Lower lobe of right lung (tissue), 2 donors: ENCODE results near the gene HDC. TPM values are rescaled to one million over a fixed set of nuclear protein-coding genes. Genes with fewer than 3 reads are reported as not detected.

ENCODE experiments used
- ATAC-seq, 2 donors: fragments of 200-7000 bp; cut with Tn5 transposase; one replicate each; pipeline ENCODE4 v1.9.1; 2020 to 2022; ENCODE audit warnings: mild to moderate bottlenecking in 2 of 2, moderate library complexity in 2 of 2
- DNase-seq: peaks from one replicate; pipeline ENCODE4 v3.0.0-alpha.2; 2020
- H3K27ac ChIP-seq: fragments of 200-600 bp; one replicate; pipeline ENCODE4 v1.8.0; 2022
- H3K27me3 ChIP-seq: fragments of 200-600 bp; one replicate; pipeline ENCODE4 v1.8.0; 2022; ENCODE audit warnings: low read depth
- H3K36me3 ChIP-seq: fragments of 200-600 bp; one replicate; pipeline ENCODE4 v1.8.0; 2022; ENCODE audit warnings: mild to moderate bottlenecking
- H3K4me1 ChIP-seq: fragments of 200-600 bp; one replicate; pipeline ENCODE4 v1.8.0; 2022
- H3K4me3 ChIP-seq: fragments of 200-600 bp; one replicate; pipeline ENCODE4 v1.8.0; 2022; ENCODE audit warnings: mild to moderate bottlenecking
- H3K9me3 ChIP-seq: fragments of 200-600 bp; one replicate; pipeline ENCODE4 v1.8.0; 2022
- CTCF ChIP-seq: fragments of 200-600 bp; IDR thresholded peaks from one replicate; pipeline ENCODE4 v1.8.0; 2022; ENCODE audit warnings: antibody characterized with exemption, mild to moderate bottlenecking
- intact Hi-C: fragments of 100-400 bp; cut with DNase I; formaldehyde crosslinking; loops from one replicate; pipeline ENCODE4 v1.11.0; 2022
- total RNA-seq: library from RNA; stranded (reverse); fragmentation: NEBNext Ultra II Directional; extraction: Animal tissue kit (Norgen Biotek cat#: 25700); gene quantifications from one replicate; pipeline ENCODE4 v1.2.1, GENCODE V29; 2021
- donor health status: DM: no; HTN: yes; CAD: no; lungs with severe emphysema.

Gene HDC
- total RNA-seq, 1 donor from 2014 or later: 4.8 TPM

- Histone ChIP-seq H3K27ac (no peak overlapping the region), H3K36me3 (peaks cover 6% of the 10 kb centered on the region), H3K4me1 (no peaks in the 10 kb centered on the region), H3K9me3 (no peaks in the 10 kb centered on the region), H3K4me3 (no peak overlapping the region), H3K27me3 (no peaks in the 10 kb centered on the region)
- intact Hi-C loops: no loop called here
- ATAC-seq (no peak), DNase-seq (no peak)
- TF ChIP-seq CTCF: no peak
Observed at GRCh38 chr15:50280271-50280670, 14.7 kb upstream of the HDC start.

GRCh38 chr15:50278496-50278895 is 13.0 kb upstream of the HDC start:
- Histone ChIP-seq H3K4me1 (no peaks in the 10 kb centered on the region), H3K9me3 (no peaks in the 10 kb centered on the region), H3K27ac (no peak overlapping the region), H3K27me3 (no peaks in the 10 kb centered on the region), H3K36me3 (no peaks in the 10 kb centered on the region), H3K4me3 (no peak overlapping the region)
- DNase-seq: no peak
- TF ChIP-seq CTCF: no peak
- intact Hi-C loops: no loop called here
- no peak for ATAC-seq

GRCh38 chr15:50277370-50277769 is 11.8 kb upstream of the HDC start:
- H3K27ac ChIP-seq: no peak overlapping the region

GRCh38 chr15:50275908-50276307 is 10.4 kb upstream of the HDC start:
- TF ChIP-seq CTCF: no peak
- DNase-seq (no peak), ATAC-seq (no peak)
- intact Hi-C loops: no loop called here
- H3K4me3 ChIP-seq: no peak overlapping the region
- no peaks in the 10 kb centered on the region for H3K36me3 ChIP-seq
- H3K27ac ChIP-seq: no peak overlapping the region
- no peaks in the 10 kb centered on the region for H3K4me1 ChIP-seq
- H3K9me3 ChIP-seq: no peaks in the 10 kb centered on the region
- no peaks in the 10 kb centered on the region for H3K27me3 ChIP-seq

More at GRCh38 chr15:50277370-50277769, 11.8 kb upstream of the HDC start:
- DNase-seq: no peak
- Histone ChIP-seq H3K36me3 (no peaks in the 10 kb centered on the region), H3K9me3 (no peaks in the 10 kb centered on the region), H3K27me3 (no peaks in the 10 kb centered on the region), H3K4me1 (no peaks in the 10 kb centered on the region), H3K4me3 (no peak overlapping the region)
- intact Hi-C loops: no loop called here
- no peak for TF ChIP-seq CTCF
- no peak for ATAC-seq

- no peaks in the 10 kb centered on the region for H3K27me3 ChIP-seq
- no peaks in the 10 kb centered on the region for H3K36me3 ChIP-seq
- no peaks in the 10 kb centered on the region for H3K9me3 ChIP-seq
- intact Hi-C loops: no loop called here
- no peaks in the 10 kb centered on the region for H3K4me1 ChIP-seq
- ATAC-seq (no peak), DNase-seq (no peak)
- no peak overlapping the region for H3K27ac ChIP-seq
- no peak overlapping the region for H3K4me3 ChIP-seq
- no peak for TF ChIP-seq CTCF
Observed at GRCh38 chr15:50275091-50275490, 9.6 kb upstream of the HDC start.

- DNase-seq (no peak), ATAC-seq (no peak)
- intact Hi-C loops: no loop called here
- no peak overlapping the region for H3K27ac ChIP-seq
- peaks cover 5% of the 10 kb centered on the region for H3K27me3 ChIP-seq
- no peaks in the 10 kb centered on the region for H3K4me1 ChIP-seq
- H3K36me3 ChIP-seq: no peaks in the 10 kb centered on the region
- no peak overlapping the region for H3K4me3 ChIP-seq
- H3K9me3 ChIP-seq: no peaks in the 10 kb centered on the region
- no peak for TF ChIP-seq CTCF
Observed at GRCh38 chr15:50267577-50267976, 2.1 kb upstream of the HDC start.
